ENCODE results near the gene PPP2R2D. TPM values are rescaled to one million over a fixed set of nuclear protein-coding genes. Genes with fewer than 3 reads are reported as not detected.

PPP2R2D gene
- total and polyA plus RNA-seq, 8 donors: 15.6 to 96.7 (median 36.9) TPM

DNA sequence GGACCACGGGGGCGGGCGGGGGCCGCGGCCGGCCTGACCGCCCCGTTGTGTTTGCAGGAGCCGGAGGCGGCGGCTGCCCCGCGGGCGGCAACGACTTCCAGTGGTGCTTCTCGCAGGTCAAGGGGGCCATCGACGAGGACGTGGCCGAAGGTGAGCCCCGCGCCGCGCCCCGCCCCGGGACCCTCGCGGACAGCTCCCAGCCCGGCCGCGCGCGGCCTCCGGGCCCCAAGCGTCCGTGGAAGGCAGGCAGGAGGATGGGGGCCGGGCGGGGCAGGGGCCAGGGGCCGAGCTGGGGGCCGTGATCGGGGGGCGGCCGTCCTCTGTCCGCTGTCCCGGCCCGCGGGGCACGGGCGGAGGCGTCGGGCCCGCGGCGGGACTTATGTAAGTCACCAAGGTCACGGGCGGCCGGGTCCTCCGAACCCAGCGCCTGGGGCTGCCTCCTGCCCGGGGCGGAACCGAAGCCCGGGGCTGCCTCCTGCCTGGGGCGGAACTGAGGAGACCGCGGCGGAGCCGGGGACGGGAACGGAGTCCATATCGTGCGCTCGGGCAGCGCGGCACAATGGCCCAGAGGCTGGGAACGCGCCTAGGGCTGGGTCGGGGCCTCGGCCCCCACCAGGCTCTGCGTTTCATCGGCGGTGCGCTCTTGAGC, 497 bp downstream of the PPP2R2D start:
- intact Hi-C loops (cut with DNase I; ENCODE audit: low total_unique reads): no loop called here
- peaks cover 29 to 57% (median 52%) of the 10 kb centered on the region in 4 donors for H3K4me1 ChIP-seq
- H3K27me3 ChIP-seq: peaks cover 0 to 25% (median 12%) of the 10 kb centered on the region in 3 donors
- no peaks in the 10 kb centered on the region for H3K9me3 ChIP-seq
- H3K36me3 ChIP-seq: peaks cover 0 to 11% (median 4%) of the 10 kb centered on the region in 4 donors
- peak overlapping the region; percentile 87 to 99 (median 91) for H3K4me3 ChIP-seq
- H3K27ac ChIP-seq: peak overlapping the region; percentile 93 to 99 (median 98)
- TF ChIP-seq POLR2AphosphoS5 (IDR thresholded peaks at IDR 0.05) (no peak), EP300 (IDR thresholded peaks at IDR 0.05) (no peak), POLR2A (IDR thresholded peaks at IDR 0.05) (no peak)
- TF ChIP-seq, protein P1, sequence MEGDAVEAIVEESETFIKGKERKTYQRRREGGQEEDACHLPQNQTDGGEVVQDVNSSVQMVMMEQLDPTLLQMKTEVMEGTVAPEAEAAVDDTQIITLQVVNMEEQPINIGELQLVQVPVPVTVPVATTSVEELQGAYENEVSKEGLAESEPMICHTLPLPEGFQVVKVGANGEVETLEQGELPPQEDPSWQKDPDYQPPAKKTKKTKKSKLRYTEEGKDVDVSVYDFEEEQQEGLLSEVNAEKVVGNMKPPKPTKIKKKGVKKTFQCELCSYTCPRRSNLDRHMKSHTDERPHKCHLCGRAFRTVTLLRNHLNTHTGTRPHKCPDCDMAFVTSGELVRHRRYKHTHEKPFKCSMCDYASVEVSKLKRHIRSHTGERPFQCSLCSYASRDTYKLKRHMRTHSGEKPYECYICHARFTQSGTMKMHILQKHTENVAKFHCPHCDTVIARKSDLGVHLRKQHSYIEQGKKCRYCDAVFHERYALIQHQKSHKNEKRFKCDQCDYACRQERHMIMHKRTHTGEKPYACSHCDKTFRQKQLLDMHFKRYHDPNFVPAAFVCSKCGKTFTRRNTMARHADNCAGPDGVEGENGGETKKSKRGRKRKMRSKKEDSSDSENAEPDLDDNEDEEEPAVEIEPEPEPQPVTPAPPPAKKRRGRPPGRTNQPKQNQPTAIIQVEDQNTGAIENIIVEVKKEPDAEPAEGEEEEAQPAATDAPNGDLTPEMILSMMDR (IDR thresholded peaks at IDR 0.05): no peak
- WGBS, 5 donors: 0 to 2% (median 0%) methylated on average over 18 to 83 of the region's 83 CpGs
- peak; percentile 63 to 79 for DNase-seq

DNA sequence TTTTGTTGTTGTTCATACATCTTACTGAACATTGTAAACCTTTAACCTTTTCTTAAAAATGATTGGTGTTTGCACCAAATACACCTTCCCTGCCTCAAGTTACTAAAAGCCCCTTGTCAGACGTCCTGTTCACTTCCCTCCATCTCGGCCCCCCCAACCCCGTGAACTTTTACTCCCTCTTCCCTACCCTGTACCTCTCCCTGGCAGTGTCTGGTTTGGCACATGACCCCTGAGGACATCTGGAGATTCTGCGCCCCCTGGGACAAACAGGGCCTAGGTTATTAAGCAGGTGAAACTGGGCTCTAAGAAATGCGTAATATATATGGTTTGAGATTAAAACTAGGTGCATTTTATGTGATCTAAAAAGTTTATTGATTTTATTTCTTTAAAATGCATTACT, 1.4 kb downstream of the PPP2R2D start:
- Histone ChIP-seq H3K4me1 (peaks cover 35 to 66% (median 59%) of the 10 kb centered on the region in 4 donors), H3K4me3 (peak overlapping the region; percentile 87 to 99 (median 91)), H3K36me3 (peaks cover 0 to 15% (median 4%) of the 10 kb centered on the region in 4 donors), H3K27ac (peak overlapping the region in 4 of 5 donors; percentile 93 to 99 (median 96)), H3K9me3 (no peaks in the 10 kb centered on the region), H3K27me3 (peaks cover 0 to 25% (median 12%) of the 10 kb centered on the region in 3 donors)
- intact Hi-C loops (cut with DNase I; ENCODE audit: low total_unique reads): no loop called here
- 42 to 53% (median 48%) methylated on average over 5 of the region's 5 CpGs for WGBS, 5 donors
- DNase-seq: no peak
- TF ChIP-seq POLR2A (IDR thresholded peaks at IDR 0.05): no peak
- TF ChIP-seq, protein P1 (IDR thresholded peaks at IDR 0.05): no peak
- no peak for TF ChIP-seq EP300 (IDR thresholded peaks at IDR 0.05)
- TF ChIP-seq POLR2AphosphoS5 (IDR thresholded peaks at IDR 0.05): no peak

DNA sequence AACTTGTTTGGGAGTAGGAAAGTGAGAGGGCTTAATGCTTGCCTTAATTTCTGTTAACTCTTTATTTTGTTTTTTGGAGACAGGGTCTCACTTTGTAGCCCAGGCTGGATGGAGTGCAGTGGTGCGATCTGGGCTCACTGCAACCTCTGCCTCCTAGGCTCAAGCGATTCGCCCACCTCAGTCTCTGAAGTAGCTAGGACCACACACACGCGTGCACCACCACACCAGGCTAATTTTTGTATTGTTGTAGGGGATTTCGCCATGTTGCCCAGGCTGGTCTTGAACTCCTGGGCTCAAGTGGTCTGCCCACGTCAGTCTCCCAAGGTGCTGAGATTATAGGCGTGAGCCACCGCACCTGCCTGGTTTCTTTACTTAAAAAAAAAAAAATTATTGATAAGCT, 1.9 kb downstream of the PPP2R2D start:
- no peak for DNase-seq
- Histone ChIP-seq H3K9me3 (no peaks in the 10 kb centered on the region), H3K4me1 (peaks cover 39 to 71% (median 64%) of the 10 kb centered on the region in 4 donors), H3K4me3 (peak overlapping the region in 3 of 4 donors; percentile 87 to 99 (median 94)), H3K27ac (no peak overlapping the region), H3K27me3 (peaks cover 0 to 20% (median 12%) of the 10 kb centered on the region in 3 donors), H3K36me3 (peaks cover 0 to 15% (median 4%) of the 10 kb centered on the region in 4 donors)
- WGBS, 5 donors: 75 to 87% (median 83%) methylated on average over 9 of the region's 9 CpGs
- TF ChIP-seq, protein P1 (IDR thresholded peaks at IDR 0.05): no peak
- no peak for TF ChIP-seq POLR2A (IDR thresholded peaks at IDR 0.05)
- TF ChIP-seq EP300 (IDR thresholded peaks at IDR 0.05): no peak
- TF ChIP-seq POLR2AphosphoS5 (IDR thresholded peaks at IDR 0.05): no peak
- intact Hi-C loops (cut with DNase I; ENCODE audit: low total_unique reads): no loop called here

DNA sequence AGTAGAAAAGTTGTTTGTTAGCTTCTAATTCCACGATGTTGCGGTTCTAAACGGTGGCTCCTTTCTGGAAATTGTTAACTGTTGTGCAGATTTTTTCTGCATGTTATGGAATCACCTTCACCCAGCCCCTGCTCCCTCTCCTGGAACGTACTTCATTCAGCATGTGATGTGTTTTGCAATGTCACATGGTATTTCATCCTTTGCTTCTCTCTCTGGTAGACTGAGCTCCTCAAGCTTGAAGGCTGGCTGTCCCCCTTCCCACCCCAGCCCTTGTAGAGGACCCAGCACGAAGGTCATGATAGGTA, 4.4 kb downstream of the PPP2R2D start:
- Histone ChIP-seq H3K4me1 (peaks cover 53 to 88% (median 80%) of the 10 kb centered on the region in 4 donors), H3K27ac (no peak overlapping the region), H3K4me3 (no peak overlapping the region), H3K9me3 (no peaks in the 10 kb centered on the region), H3K27me3 (no peaks in the 10 kb centered on the region), H3K36me3 (peaks cover 0 to 21% (median 9%) of the 10 kb centered on the region in 4 donors)
- no peak for TF ChIP-seq POLR2A (IDR thresholded peaks at IDR 0.05)
- no peak for TF ChIP-seq POLR2AphosphoS5 (IDR thresholded peaks at IDR 0.05)
- TF ChIP-seq, protein P1 (IDR thresholded peaks at IDR 0.05): no peak
- no peak for TF ChIP-seq EP300 (IDR thresholded peaks at IDR 0.05)
- no peak for DNase-seq
- 79 to 91% (median 84%) methylated on average over 5 of the region's 5 CpGs for WGBS, 5 donors
- intact Hi-C loops (cut with DNase I; ENCODE audit: low total_unique reads): no loop called here

Measured in stomach (tissue), 9 donors.